IMR-90 (cell line): Measurements from ENCODE around the gene TMEM43.

ENCODE experiments used
- BHLHE40 ChIP-seq: fragments of 150-350 bp; IDR thresholded peaks from 2 replicates; pipeline ENCODE4 v1.6.1; 2016; ENCODE audit warnings: mild to moderate bottlenecking, low read depth, low read length
- CEBPB ChIP-seq: IDR thresholded peaks from 2 replicates; pipeline ENCODE4 v1.6.1; 2012; ENCODE audit warnings: low read depth, low read length, improper control_type of control experiment
- CTCF ChIP-seq: conservative IDR thresholded peaks from 2 replicates; pipeline ENCODE4 v1.5.1; 2012; ENCODE audit warnings: mild to moderate bottlenecking, low read depth, low read length, improper control_type of control experiment
- ELK1 ChIP-seq: fragments of 150-350 bp; IDR thresholded peaks from 2 replicates; pipeline ENCODE4 v1.6.1; 2016; ENCODE audit warnings: low read depth, mild to moderate bottlenecking, low read length, moderate library complexity, borderline replicate concordance
- FOS ChIP-seq: fragments of 150-350 bp; IDR thresholded peaks from 2 replicates; pipeline ENCODE4 v1.6.1; 2016; ENCODE audit warnings: low read depth, low read length
- MAZ ChIP-seq: IDR thresholded peaks from 2 replicates; pipeline ENCODE4 v1.6.1; 2012; ENCODE audit warnings: low read depth, mild to moderate bottlenecking, low read length, improper control_type of control experiment, moderate library complexity, borderline replicate concordance
- MXI1 ChIP-seq: IDR thresholded peaks from 2 replicates; pipeline ENCODE4 v1.6.1; 2012; ENCODE audit warnings: low read depth, mild to moderate bottlenecking, low read length, moderate library complexity, borderline replicate concordance
- NFE2L2 ChIP-seq: fragments of 150-350 bp; IDR thresholded peaks from 2 replicates; pipeline ENCODE4 v1.6.1; 2016; ENCODE audit warnings: low read depth, mild to moderate bottlenecking, low read length
- POLR2A ChIP-seq: IDR thresholded peaks from 2 replicates; pipeline ENCODE4 v1.6.1; 2012; ENCODE audit warnings: mild to moderate bottlenecking, low read depth, low read length
- RFX5 ChIP-seq: IDR thresholded peaks from 2 replicates; pipeline ENCODE4 v1.8.0; 2012; ENCODE audit warnings: low read depth, mild to moderate bottlenecking, low read length, moderate library complexity
- SMC3 ChIP-seq: fragments of 150-350 bp; IDR thresholded peaks from 2 replicates; pipeline ENCODE4 v1.6.1; 2016; ENCODE audit warnings: low read depth, mild to moderate bottlenecking, antibody characterized with exemption, low read length, moderate library complexity
- USF2 ChIP-seq: fragments of 150-350 bp; IDR thresholded peaks from 2 replicates; pipeline ENCODE4 v1.6.1; 2017; ENCODE audit warnings: mild to moderate bottlenecking, antibody characterized with exemption, low read length, low read depth

GRCh38 chr3:14140668-14141067 lies 15.8 kb downstream of the TMEM43 start:
- TF ChIP-seq CTCF (no peak), MXI1 (no peak), POLR2A (no peak), BHLHE40 (no peak), RFX5 (no peak), SMC3 (no peak), FOS (no peak), NFE2L2 (no peak), ELK1 (no peak), USF2 (no peak), MAZ (no peak), CEBPB (no peak)
